HepG2 (cell line): ENCODE data around the gene MFSD11. TPM values are rescaled to one million over a fixed set of nuclear protein-coding genes. Genes with fewer than 3 reads are reported as not detected.

Experiments used
- AGO1 ChIP-seq: fragments of 200-400 bp; formaldehyde crosslinking; IDR thresholded peaks from 2 replicates; pipeline ENCODE4 v1.6.1; 2017; ENCODE audit warnings: mild to moderate bottlenecking, low read depth, low read length, moderate library complexity; ENCODE audit not compliant: poor library complexity, severe bottlenecking
- CBX2 ChIP-seq, 2 experiments: fragments of 200-600 bp in 1 of 2; sonication (generic); formaldehyde crosslinking in 1 of 2; IDR thresholded peaks; 2 replicates each; pipeline versions ENCODE4 v1.7.0 to v1.8.1; 2018 to 2022; ENCODE audit warnings: low read depth in 2 of 2, low read length in 1 of 2, mild to moderate bottlenecking in 1 of 2, missing genetic modification reagents in 1 of 2
- DNMT3B ChIP-seq: conservative IDR thresholded peaks from 2 replicates; pipeline ENCODE4 v1.6.1; 2016; ENCODE audit warnings: missing biosample characterization, control low read depth
- HNRNPUL1 ChIP-seq: fragments of 200-400 bp; formaldehyde crosslinking; IDR thresholded peaks from 2 replicates; pipeline ENCODE4 v1.6.1; 2017; ENCODE audit warnings: low read depth, mild to moderate bottlenecking, low read length, moderate library complexity
- JUN ChIP-seq: sonication (generic); formaldehyde crosslinking; IDR thresholded peaks from 2 replicates; pipeline ENCODE4 v1.4.0; 2020; ENCODE audit warnings: mild to moderate bottlenecking, missing genetic modification reagents
- NR1H2 ChIP-seq: sonication (generic); formaldehyde crosslinking; IDR thresholded peaks from 2 replicates; pipeline ENCODE4 v1.8.1; 2022; ENCODE audit warnings: low read depth, missing genetic modification reagents, borderline replicate concordance
- REL ChIP-seq: sonication (generic); formaldehyde crosslinking; conservative IDR thresholded peaks from 2 replicates; pipeline ENCODE4 v1.8.0; 2022; ENCODE audit warnings: mild to moderate bottlenecking, missing genetic modification reagents, moderate library complexity
- SRSF9 ChIP-seq: fragments of 200-400 bp; formaldehyde crosslinking; IDR thresholded peaks from 2 replicates; pipeline ENCODE4 v1.6.1; 2018; ENCODE audit warnings: borderline replicate concordance, mild to moderate bottlenecking, low read depth, low read length; ENCODE audit not compliant: insufficient read depth, poor library complexity, severe bottlenecking
- TEAD2 ChIP-seq: sonication (generic); formaldehyde crosslinking; IDR thresholded peaks from 2 replicates; pipeline ENCODE4 v1.9.0; 2021; ENCODE audit warnings: missing genetic modification reagents
- TFE3 ChIP-seq: IDR thresholded peaks from 2 replicates; pipeline ENCODE4 v1.6.1; 2016
- TSC22D2 ChIP-seq: sonication (generic); formaldehyde crosslinking; IDR thresholded peaks from 2 replicates; pipeline ENCODE4 v1.5.1; 2020; ENCODE audit warnings: missing genetic modification reagents, mild to moderate bottlenecking, borderline replicate concordance
- ZBTB26 ChIP-seq: IDR thresholded peaks from 2 replicates; pipeline ENCODE4 v1.6.1; 2016; ENCODE audit warnings: missing compliant biosample characterization, missing genetic modification reagents, borderline replicate concordance
- ZNF20 ChIP-seq: sonication (generic); formaldehyde crosslinking; IDR thresholded peaks from 2 replicates; pipeline ENCODE4 v1.4.0; 2020; ENCODE audit warnings: mild to moderate bottlenecking, moderate library complexity, missing genetic modification reagents
- ZNF232 ChIP-seq: sonication (generic); formaldehyde crosslinking; IDR thresholded peaks from 2 replicates; pipeline ENCODE4 v1.4.0; 2020; ENCODE audit warnings: missing genetic modification reagents, borderline replicate concordance
- ZNF530 ChIP-seq: sonication (generic); formaldehyde crosslinking; IDR thresholded peaks from 2 replicates; pipeline ENCODE4 v1.5.0; 2020; ENCODE audit warnings: low read depth, mild to moderate bottlenecking, missing genetic modification reagents
- ZNF713 ChIP-seq: sonication (generic); formaldehyde crosslinking; IDR thresholded peaks from 2 replicates; pipeline ENCODE4 v1.4.0; 2020; ENCODE audit warnings: mild to moderate bottlenecking, missing genetic modification reagents
- ZNF841 ChIP-seq: sonication (generic); formaldehyde crosslinking; IDR thresholded peaks from 2 replicates; pipeline ENCODE4 v1.8.1; 2023; ENCODE audit warnings: missing genetic modification reagents, borderline replicate concordance
- polyA plus RNA-seq, 8 experiments: library from polyadenylated mRNA; depleted of rRNA in 3 of 8; stranded (reverse) in 7 of 8; unstranded in 1 of 8; fragments of >200 nt; fragmentation: Illumina TruSeq in 4 of 8; extraction: Trizol in 4 of 8; gene quantifications; 2 replicates each; pipeline versions ENCODE4 v1.2.1 to v1.2.3, GENCODE V29; 2011 to 2016; ENCODE audit warnings: low read depth in 4 of 8, missing spikeins in 1 of 8, mixed read lengths in 1 of 8; ENCODE audit not compliant: insufficient read depth in 1 of 8
- total RNA-seq, 5 experiments: library from RNA; depleted of rRNA; stranded (reverse); fragments of >200 nt; fragmentation: Illumina TruSeq; extraction: Trizol; gene quantifications; 2 replicates each; pipeline ENCODE4 v1.2.3, GENCODE V29; 2016; ENCODE audit warnings: low read depth in 1 of 5
- TF ChIP-seq, protein P1 (sequence below): sonication (generic); formaldehyde crosslinking; IDR thresholded peaks from 2 replicates; pipeline ENCODE4 v1.5.0; 2020; ENCODE audit warnings: missing genetic modification reagents
- TF ChIP-seq, protein P2 (sequence below): IDR thresholded peaks from 2 replicates; pipeline ENCODE4 v1.6.1; 2016; ENCODE audit warnings: control low read depth
- TF ChIP-seq, protein P3 (sequence below): sonication (generic); formaldehyde crosslinking; IDR thresholded peaks from 2 replicates; pipeline ENCODE4 v1.4.0; 2020; ENCODE audit warnings: missing genetic modification reagents, borderline replicate concordance

The MFSD11 gene
- total and polyA plus RNA-seq, 2 of the 13 experiments (the other 11 are each of a cell fraction or from before 2014, with no cell fraction given) = 26.1 to 36.3 TPM

GRCh38 chr17:76696763-76697701 is 40.9 kb upstream of the MFSD11 start (continued):
- no peak; the same call in 1 of the 2 replicates for TF ChIP-seq ZNF232 (CRISPR knock-in tag)
- no peak for TF ChIP-seq ZNF713
- TF ChIP-seq CBX2 (IDR thresholded peaks at IDR 0.05; ENCODE audit: low read depth, low read length) = no peak
- TF ChIP-seq CBX2 (CRISPR knock-in tag; IDR thresholded peaks at IDR 0.05; ENCODE audit: low read depth) = no peak
- TF ChIP-seq ZBTB26 (CRISPR knock-in tag) = 0 out of 2 replicates have a peak, but pooled peaks have one; percentile 27
- no peak for TF ChIP-seq AGO1
- TF ChIP-seq ZNF530 (CRISPR knock-in tag) = no peak
- no peak for TF ChIP-seq REL
- TF ChIP-seq ZNF20 (CRISPR knock-in tag) = no peak
- no peak for TF ChIP-seq SRSF9
- TF ChIP-seq JUN = peak; percentile 47; the same call in 1 of the 2 replicates
- no peak for TF ChIP-seq TSC22D2
- TF ChIP-seq, protein P1, sequence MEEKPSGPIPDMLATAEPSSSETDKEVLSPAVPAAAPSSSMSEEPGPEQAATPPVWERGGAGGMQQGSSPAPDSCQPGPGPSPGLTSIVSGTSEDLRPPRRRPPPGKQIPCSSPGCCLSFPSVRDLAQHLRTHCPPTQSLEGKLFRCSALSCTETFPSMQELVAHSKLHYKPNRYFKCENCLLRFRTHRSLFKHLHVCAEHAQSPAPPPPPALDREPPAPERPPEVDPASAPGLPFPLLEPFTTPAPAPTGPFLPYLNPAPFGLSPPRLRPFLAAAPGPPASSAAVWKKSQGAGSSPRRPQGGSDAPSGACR (CRISPR knock-in tag) = no peak
- TF ChIP-seq, protein P2, sequence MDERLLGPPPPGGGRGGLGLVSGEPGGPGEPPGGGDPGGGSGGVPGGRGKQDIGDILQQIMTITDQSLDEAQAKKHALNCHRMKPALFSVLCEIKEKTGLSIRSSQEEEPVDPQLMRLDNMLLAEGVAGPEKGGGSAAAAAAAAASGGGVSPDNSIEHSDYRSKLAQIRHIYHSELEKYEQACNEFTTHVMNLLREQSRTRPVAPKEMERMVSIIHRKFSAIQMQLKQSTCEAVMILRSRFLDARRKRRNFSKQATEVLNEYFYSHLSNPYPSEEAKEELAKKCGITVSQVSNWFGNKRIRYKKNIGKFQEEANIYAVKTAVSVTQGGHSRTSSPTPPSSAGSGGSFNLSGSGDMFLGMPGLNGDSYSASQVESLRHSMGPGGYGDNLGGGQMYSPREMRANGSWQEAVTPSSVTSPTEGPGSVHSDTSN (CRISPR knock-in tag) = no peak
- no peak for TF ChIP-seq ZNF841
- TF ChIP-seq NR1H2 (CRISPR knock-in tag) = no peak
- TF ChIP-seq, protein P3, sequence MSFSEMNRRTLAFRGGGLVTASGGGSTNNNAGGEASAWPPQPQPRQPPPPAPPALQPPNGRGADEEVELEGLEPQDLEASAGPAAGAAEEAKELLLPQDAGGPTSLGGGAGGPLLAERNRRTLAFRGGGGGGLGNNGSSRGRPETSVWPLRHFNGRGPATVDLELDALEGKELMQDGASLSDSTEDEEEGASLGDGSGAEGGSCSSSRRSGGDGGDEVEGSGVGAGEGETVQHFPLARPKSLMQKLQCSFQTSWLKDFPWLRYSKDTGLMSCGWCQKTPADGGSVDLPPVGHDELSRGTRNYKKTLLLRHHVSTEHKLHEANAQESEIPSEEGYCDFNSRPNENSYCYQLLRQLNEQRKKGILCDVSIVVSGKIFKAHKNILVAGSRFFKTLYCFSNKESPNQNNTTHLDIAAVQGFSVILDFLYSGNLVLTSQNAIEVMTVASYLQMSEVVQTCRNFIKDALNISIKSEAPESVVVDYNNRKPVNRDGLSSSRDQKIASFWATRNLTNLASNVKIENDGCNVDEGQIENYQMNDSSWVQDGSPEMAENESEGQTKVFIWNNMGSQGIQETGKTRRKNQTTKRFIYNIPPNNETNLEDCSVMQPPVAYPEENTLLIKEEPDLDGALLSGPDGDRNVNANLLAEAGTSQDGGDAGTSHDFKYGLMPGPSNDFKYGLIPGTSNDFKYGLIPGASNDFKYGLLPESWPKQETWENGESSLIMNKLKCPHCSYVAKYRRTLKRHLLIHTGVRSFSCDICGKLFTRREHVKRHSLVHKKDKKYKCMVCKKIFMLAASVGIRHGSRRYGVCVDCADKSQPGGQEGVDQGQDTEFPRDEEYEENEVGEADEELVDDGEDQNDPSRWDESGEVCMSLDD = no peak
- TF ChIP-seq TEAD2 (CRISPR knock-in tag) = no peak
- no peak for TF ChIP-seq HNRNPUL1
- no peak for TF ChIP-seq DNMT3B
- peak; percentile 52; the same call in 1 of the 2 replicates for TF ChIP-seq TFE3 (CRISPR knock-in tag)
